ENCODE measurements around the gene EGFL7.

The EGFL7 gene

DNA sequence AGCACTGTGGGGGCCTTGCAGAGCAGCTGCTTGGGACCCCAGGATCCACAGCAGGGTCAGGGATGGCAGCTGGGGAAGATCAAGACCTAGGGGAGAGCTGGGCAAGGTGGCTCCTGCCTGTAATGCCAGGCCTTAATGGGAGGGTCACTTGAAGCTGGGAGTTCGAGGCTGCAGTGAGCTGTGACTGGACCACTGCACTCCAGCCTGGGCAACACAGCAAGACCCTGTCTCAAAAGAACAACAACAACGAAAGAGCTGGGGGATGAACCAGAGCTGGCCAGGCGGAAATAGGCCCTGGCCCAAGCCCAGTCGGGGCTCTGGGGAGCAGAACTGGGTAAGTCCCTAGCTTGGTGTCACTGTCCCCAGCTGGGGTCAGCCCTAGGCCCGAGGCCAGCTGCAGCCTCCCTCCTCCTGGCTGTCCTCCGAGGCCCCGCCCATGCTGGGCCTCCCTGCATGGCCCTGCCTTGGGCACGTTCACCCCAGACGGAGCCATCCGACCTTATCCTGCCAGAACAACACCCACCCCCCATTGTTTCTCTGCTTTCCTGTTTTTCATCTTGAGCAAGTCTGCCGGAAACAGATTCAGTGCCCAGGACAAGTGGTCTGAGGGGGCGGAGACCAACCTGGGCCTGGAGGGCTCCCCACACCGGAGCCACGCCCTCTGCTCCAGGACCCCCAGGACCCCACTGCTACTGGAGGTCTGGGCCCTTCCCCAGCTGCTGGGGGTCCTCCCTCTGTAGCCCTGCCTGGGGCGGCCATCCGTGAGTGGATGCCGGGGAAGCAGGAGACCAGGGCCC, 51.6 kb downstream of the EGFL7 start:
- no peak for DNase-seq (ENCODE audit: low read depth in 2 of 3, low spot score in 1 of 3)

DNA sequence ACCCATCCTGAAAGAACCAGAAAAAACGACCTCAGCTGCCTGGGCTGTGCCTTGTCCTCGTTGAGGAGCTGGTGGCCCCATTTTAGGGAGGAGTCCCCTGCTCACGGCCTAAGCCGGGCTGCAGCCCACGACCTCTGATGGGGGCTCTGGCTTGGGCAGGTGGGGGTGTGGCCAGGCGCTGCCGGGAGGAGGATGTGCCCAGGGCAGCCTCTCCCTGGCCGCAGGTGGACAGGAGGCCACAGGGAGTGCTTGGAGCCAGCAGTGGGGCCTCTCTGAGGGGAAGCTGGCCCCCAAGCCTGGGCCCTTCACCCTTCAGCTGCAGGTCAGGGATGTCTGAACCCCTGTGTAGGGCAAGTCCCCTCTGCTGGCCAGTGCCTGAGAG, 52.2 kb downstream of the EGFL7 start:
- no peak for DNase-seq (ENCODE audit: low read depth in 2 of 3, low spot score in 1 of 3)

DNA sequence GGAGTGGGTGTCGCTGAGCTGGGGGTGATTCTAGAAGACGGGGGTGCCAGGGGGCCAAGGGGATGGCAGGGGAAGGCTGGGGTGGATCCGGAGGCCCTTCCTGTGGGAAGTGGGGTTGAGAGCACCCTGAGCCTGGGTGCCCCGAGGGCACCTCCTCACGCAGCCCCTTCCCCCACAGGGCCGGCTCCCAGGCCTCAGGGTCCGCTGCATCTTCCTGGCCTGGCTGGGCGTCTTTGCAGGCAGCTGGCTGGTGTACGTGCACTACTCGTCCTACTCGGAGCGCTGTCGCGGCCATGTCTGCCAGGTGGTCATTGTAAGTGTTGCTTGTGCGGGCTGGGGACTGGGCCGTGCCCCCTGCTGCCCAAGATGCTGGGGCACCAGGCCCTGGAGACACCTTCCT, 54.7 kb downstream of the EGFL7 start:
- no peak for DNase-seq (ENCODE audit: low read depth in 2 of 3, low spot score in 1 of 3)

DNA sequence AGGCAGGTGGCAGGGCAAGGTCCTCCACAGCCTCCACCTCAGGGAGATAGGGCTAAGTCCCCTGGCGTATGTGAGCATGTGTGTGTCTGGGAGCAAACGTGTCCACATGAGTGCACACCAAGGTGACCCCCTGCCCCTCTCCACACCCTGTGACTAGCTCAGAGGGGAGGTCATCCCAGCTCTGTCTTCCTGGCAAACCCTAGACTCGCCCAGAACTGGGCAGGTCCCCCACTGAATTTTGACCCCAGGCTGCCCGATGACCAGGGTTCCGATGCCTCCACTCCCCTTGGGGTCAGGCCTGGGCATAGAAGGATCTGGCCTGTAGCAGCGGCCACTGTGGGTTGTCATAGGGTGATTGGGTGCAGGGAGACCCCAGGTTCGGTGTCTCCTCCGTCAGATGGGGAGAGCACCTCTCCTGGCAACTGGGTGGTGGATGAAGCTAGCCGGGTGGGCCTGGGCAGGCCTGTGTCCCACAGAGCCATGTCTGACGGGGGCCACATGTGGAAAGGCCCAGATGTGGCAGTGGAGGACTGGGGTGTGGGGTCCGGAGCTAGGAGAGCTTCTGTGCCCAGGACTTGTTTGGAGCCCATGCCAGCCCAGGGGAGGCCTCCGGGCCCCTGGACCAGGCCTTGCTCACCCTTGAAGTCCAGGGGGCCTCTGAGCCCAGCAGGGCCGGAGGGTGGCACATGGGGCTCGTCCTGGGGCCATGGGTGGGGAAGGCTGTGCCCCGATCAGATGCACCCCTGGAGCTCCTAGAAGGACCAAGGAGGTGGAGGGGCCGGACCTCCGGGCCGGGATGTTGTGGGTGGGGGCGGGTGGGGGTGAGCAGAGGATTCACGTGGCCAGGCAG, 55.9 kb downstream of the EGFL7 start:
- DNase-seq (ENCODE audit: low read depth in 2 of 3, low spot score in 1 of 3), result no peak

DNA sequence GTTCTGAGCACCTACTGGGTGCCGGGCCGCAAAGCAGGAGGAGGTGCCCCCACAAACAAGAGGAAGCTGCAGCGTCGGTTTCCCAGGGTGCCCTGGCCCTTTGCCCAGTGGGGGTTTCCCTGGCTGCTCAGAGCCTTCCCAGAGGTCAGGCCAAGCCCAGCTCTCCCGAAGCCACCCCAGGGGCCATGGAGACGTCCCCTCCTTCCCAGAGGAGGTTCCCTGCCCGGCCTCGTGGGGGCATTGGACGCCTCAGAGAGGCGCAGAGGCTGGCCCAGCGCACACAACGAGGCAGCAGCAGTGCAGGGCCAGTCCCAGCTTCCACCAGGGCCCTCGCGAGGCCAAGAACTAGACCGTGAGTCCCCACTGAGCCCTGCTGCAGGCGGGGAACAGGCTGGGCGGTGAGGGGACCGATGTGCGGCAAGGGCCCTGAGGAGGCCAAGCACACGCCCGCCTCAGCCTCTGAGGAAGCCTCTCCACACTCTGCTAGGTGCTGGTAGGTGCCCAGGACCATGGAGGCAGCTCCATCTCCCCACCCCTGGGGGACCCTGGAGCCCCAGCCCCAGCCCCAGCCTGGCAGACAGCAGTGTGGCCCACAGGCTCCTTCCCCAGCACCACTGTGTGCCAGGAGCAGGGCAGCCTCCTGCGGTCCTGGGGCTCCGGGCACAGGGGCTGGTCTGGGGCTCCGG, 56.6 kb downstream of the EGFL7 start:
- DNase-seq (ENCODE audit: low read depth in 2 of 3, low spot score in 1 of 3), result no peak

DNA sequence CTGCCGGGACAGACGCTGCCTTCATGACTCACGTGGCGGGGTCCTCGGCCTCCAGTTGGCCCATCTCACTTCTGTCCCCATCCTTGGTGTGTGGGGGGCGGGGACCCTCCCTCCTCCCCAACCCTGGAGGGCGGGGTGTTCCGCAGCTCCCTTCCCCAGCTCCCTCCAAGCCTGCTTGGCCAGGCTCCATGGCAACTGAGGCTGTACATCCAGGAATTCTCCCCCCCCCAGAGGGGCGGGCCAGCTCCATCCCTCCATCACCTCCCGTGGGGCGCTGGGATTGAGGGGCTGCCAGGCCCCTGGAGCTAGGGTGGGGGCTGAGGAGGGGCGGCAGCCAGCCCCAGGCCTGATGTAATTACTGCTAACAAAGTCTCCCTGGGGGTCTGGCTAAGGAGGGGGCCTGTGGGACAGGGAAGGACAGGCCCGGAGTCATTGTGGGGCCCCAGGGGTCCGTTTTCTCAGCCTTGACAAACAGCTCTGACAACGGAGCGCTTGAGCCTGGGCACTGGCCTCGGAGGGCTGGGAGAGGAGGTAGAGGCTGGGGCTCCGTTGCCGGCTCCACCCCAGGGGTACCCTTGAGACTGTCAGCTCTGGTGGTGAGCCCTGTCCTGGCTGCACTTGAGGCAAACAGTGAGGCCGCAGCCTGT, 57.7 kb downstream of the EGFL7 start:
- DNase-seq (ENCODE audit: low read depth in 2 of 3, low spot score in 1 of 3), result no peak

DNA sequence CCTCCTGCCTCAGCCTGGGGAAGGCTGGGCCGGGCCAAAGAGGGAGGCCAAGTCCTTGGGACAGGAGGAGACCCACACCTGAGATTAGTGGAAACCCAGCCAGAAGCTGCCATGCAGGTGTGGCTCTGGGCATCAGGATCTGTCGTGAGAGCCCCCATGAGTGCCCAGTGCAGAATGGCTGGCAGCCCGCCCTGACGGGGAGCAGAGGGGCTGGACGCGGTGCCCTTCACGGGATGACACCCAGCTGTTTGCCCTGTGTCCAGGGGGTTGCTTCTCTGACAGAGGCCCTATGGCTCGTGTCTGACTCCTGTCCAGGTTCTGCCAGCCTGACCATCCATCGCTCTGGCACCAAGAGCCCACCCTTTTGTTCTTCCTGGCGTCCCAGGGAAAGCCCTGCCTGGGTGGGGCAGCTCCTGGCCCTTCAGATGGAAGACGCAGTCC, 58.2 kb downstream of the EGFL7 start:
- DNase-seq (ENCODE audit: low read depth in 2 of 3, low spot score in 1 of 3), result no peak

DNA sequence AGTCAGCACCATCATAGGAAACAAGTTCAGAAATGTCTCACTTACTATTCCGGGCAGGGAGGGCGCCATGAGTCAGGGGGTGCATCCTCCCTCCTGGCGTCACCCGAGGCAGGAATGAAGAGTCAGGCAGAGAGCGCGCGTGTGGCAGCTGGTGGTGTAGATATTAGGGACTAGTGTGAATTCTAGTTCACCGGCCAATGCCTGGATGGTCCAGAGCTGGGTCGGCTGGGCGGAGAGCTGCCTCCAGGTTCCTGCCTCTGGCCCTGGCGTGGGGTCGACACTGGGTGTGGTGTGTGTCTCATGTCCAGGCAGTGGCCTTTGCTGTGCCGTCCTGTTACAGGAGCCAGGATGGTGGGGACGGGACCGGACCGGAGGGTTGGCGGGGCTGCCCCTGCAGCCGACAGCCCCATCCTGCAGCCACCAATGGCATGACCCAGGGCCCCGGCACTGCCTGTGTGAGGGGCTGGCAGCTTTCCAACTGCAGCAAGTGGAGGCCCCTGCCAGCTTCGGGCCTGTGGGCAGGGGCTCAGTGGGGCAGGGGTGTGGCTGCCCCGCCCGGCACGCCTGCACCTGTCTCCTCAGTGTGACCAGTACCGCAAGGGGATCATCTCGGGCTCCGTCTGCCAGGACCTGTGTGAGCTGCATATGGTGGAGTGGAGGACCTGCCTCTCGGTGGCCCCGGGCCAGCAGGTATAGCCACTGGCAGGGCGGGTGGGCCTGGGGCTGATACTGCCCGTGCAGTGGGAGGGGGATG, 58.8 kb downstream of the EGFL7 start:
- DNase-seq (ENCODE audit: low read depth in 2 of 3, low spot score in 1 of 3), result no peak

Data from stimulated activated CD4-positive, alpha-beta T cell treated with anti-CD3 and anti-CD28 coated beads, Interleukin-12 subunit alpha, Interleukin-12 subunit beta, amount 100 ng/mL, for 48 hours (primary cell).